AG10803 (cell line): ENCODE results near the gene ZMIZ1.

ENCODE experiments used
- DNase-seq: peaks from one replicate; pipeline ENCODE4 v3.0.0; 2010; ENCODE audit warnings: low read depth
- H3K4me3 ChIP-seq: 2 replicates; pipeline ENCODE4 v1.5.1; 2011; ENCODE audit warnings: mild to moderate bottlenecking, low read length, control low read depth
- TF ChIP-seq, protein P1 (sequence below): conservative IDR thresholded peaks from 2 replicates; pipeline ENCODE4 v1.5.1; 2011; ENCODE audit warnings: mild to moderate bottlenecking, low read length, control low read depth, inconsistent platforms

ZMIZ1 gene

DNA sequence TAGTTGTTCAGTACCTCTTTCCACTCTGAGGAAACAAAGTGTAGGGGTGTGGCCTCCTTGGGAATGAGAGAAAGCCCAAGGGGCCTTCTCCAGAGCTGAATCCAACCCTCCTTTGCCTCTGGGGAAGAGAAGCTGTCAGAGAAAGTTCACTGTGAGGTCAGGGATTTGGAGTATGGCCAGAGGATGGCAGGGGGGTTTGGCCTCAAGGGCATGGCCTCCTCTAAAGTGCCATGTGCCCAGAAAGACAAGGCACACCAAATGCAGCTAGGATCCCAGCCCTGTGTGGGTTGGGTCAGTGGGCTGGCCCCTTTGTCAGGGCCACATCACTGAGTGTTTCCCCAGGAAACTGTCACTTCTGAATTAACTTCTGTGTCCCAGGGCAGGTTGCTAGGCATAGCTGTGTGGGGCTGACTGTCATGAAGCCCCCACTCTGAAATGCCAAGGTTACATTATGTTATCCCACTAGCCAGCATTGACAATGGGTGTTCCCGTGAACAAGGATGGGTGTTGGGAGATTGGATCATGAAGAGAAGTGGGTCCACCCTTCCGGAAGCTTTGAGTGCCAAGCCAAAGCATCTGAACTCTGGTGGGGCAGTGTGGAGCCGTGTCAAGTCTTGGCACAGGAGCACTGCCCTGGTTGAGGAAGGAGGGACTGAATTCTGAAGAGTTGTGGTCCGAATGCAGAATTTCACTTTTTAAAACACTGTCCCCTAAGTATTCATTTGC lies 123.3 kb downstream of the ZMIZ1 start:
- no peak overlapping the region for H3K4me3 ChIP-seq
- no peak for DNase-seq
- TF ChIP-seq, protein P1, sequence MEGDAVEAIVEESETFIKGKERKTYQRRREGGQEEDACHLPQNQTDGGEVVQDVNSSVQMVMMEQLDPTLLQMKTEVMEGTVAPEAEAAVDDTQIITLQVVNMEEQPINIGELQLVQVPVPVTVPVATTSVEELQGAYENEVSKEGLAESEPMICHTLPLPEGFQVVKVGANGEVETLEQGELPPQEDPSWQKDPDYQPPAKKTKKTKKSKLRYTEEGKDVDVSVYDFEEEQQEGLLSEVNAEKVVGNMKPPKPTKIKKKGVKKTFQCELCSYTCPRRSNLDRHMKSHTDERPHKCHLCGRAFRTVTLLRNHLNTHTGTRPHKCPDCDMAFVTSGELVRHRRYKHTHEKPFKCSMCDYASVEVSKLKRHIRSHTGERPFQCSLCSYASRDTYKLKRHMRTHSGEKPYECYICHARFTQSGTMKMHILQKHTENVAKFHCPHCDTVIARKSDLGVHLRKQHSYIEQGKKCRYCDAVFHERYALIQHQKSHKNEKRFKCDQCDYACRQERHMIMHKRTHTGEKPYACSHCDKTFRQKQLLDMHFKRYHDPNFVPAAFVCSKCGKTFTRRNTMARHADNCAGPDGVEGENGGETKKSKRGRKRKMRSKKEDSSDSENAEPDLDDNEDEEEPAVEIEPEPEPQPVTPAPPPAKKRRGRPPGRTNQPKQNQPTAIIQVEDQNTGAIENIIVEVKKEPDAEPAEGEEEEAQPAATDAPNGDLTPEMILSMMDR = no peak

DNA sequence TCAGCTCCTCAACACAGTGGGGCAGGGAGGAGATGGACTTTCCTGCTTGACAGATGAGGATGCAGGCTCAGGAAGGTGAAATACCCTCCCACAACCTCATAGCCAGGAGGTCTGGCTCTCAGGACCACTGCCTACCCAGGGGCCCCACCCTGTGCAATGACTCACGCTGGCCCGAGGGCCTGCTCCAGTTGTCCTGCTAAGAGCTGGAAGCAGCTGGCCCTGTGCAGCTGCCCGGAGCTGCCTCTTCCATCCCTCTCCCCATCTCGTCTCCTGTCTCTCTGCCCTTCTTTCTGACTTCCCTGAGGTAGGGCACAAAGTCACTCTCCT lies 123.9 kb downstream of the ZMIZ1 start:
- peak; percentile 59 for DNase-seq
- no peak overlapping the region for H3K4me3 ChIP-seq
- TF ChIP-seq, protein P1 = no peak

GRCh38 chr10:79193694-79194382 lies 125.1 kb downstream of the ZMIZ1 start:
- no peak overlapping the region for H3K4me3 ChIP-seq
- TF ChIP-seq, protein P1 = no peak
- DNase-seq = no peak

DNA sequence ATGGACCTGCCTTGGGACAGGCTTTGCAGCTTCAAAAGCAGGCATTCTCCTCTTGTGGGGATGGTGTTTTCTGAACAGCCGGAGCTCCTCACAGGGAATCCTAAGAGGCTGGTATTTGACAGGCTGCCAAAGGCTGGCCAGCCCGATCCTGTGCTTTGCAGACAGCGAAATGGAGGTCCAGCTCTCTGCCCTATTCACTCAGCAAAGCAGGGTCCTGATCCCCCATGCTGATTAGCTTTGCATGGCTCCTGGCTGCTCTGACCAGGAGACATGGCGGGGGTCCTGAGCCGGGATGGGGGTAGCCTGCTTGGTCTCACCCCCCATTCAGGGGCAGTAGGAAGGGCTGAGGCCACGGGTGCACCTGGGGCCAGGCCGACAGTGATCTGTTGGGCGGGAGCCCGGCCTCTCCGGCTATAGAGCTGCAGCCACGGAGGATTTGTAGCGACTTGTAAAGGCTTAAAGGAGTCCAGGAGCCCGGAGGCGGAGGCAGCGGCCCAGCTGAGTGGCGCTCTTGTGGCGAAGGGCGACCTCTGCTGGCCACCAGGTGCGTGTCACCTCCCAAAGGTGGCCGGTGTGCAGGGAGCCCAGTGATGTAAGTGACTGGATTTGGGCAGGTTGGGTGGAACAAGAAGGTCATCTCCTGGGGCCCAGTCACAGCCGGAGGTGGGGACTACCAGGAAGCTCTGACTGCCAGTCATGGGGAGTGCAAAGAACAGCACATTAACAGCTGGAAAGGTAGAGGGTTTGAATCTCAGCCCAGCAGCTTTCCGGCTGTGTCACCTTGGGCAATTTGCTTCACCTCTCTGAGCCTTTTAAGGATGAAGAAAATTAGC lies 126.5 kb downstream of the ZMIZ1 start:
- TF ChIP-seq, protein P1 = peak; percentile 82
- DNase-seq = peak; percentile 79
- no peak overlapping the region for H3K4me3 ChIP-seq

DNA sequence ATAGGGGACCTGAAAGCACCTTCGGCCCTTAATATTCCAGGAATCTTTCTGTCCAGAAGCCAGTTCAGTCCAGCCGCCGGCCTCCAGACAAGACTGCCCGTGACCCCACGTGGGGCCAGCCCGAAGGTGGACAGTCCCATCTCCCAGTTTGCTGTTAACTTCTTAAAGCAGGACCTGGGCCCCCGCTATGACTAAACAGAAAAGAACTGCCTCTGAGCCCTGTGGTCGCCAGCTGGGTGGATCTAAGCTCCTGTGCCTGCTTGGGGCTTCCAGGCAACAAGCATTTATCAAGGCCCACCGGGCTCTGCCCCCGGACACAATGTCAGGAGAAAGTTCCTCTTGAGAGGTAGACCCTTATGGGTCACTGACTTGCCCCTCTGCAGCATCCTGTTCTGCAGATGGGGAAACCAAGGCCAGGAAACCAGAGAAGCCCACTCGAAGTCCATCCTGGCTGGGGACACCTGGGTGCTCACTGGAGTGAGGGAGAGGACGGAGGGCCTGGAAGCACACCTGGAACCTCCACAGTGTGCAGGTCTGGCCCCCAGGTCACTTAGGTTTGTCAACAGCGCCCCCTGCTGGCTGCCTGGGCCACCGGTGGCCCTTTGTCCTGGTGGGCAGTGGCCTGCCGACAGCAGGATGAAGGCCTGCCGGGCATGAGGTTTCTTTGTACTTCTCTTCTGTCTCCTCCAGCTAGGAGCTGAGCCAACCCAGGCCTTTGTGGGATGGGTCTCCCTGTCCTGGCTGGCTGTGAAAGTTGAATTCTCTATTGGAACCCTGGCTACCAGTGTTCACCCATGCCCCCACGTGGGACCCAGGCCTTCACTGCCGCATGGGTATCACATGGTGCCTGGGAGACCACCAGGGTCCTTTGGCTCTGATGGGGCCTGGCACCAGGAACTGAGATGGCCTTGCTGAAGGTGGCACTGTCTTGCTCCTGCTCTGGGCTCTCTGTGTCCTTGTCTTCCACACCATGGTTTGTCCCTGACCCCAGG lies 128.0 kb downstream of the ZMIZ1 start:
- no peak overlapping the region for H3K4me3 ChIP-seq
- TF ChIP-seq, protein P1 = peak; percentile 78
- no peak for DNase-seq

DNA sequence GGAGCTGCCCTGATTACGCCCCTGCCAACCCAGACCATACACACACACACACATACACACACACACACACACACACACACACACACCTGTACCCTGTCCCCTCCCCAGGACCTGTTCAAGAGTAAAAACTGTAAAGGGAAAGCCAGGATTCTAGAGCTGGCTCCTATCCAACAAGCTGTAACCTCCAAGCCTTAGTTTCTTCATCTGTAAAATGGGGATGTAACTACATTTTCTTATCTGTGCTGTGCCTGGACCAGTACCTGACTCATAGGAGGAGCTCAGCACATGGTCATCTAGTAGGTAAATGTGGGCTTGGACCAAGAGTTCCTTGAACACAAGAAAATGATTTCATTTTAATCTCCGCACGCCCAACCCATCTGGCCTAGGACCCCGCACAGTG lies 128.8 kb downstream of the ZMIZ1 start:
- H3K4me3 ChIP-seq = no peak overlapping the region
- TF ChIP-seq, protein P1 = no peak

More for the DNA sequence above, 128.8 kb downstream of the ZMIZ1 start:
- DNase-seq = no peak
